ENCODE results near the gene EDDM13. TPM values are rescaled to one million over a fixed set of nuclear protein-coding genes. Genes with fewer than 3 reads are reported as not detected.

The EDDM13 gene, protein sequence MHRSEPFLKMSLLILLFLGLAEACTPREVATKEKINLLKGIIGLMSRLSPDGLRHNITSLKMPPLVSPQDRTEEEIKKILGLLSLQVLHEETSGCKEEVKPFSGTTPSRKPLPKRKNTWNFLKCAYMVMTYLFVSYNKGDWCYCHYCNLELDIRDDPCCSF
- 1 to 10 TPM; 1.5 to 3.1 (median 2.6) TPM for total RNA-seq
- total RNA-seq (2013), result 1.1 TPM

DNA sequence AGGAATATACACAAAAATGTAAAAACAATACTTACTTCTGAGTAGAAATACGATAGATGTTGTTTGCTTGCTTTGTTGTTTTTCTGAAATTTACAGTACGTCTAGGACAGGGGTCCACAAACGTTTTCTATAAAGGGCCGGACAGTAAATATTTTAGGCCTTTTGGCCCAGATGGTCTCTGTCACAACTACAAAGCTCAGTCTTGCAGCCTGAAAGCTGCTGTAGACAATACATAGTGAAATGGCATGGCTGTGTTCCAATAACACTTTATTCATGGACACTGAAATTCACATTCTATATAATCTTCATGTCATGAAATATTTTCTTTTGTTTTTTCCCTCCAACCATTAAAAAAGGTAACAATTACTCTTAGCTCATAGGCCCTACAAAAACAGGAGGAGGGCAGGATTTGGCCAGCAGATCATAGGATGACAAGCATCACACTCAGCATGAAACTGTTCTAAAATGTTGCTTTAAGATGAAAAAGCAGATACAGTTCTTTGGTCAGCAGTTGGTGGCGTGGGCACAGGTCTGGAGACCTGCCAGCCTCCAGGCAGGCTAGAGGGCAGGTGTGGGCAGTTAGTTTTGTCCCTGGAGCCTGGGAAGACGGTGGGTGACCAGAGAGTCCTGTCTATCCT lies at the start of gene EDDM13:
TSS of gene EDDM13 (plus strand) at position 588 of the 638 bp plus-strand sequence. CDS start 87 bp downstream, outside the sequence.
- Mint-ChIP-seq H3K27ac (no peak within 1 kb of the TSS), H3K9me3 (no peaks in the 10 kb centered on the region), H3K36me3 (no peaks in the 10 kb centered on the region), H3K4me3 (no peak within 1 kb of the TSS), H3K4me1 (peaks cover 12 to 25% of the 10 kb centered on the region in 2 donors), H3K27me3 (ENCODE audit: low read depth in 2 of 2) (no peaks in the 10 kb centered on the region)
- Histone ChIP-seq H3K4me3 (ENCODE audit: low read length) (no peak within 1 kb of the TSS), H3K4me1 (ENCODE audit: control insufficient read depth, insufficient read depth, low read length) (no peaks in the 10 kb centered on the region), H3K36me3 (ENCODE audit: control insufficient read depth, insufficient read depth, low read length) (no peaks in the 10 kb centered on the region), H3K27ac (ENCODE audit: low read length) (no peak within 1 kb of the TSS), H3K9me3 (ENCODE audit: control insufficient read depth, insufficient read depth, low read length) (no peaks in the 10 kb centered on the region), H3K27me3 (ENCODE audit: control insufficient read depth, insufficient read depth, low read length) (no peaks in the 10 kb centered on the region)
- ATAC-seq, result no peak
- 93% methylated on average over 6 of the region's 6 CpGs for WGBS (ENCODE audit: insufficient coverage)
- intact Hi-C loops (cut with micrococcal nuclease), result no loop called here
- no peak for DNase-seq
- TF ChIP-seq, protein P1, sequence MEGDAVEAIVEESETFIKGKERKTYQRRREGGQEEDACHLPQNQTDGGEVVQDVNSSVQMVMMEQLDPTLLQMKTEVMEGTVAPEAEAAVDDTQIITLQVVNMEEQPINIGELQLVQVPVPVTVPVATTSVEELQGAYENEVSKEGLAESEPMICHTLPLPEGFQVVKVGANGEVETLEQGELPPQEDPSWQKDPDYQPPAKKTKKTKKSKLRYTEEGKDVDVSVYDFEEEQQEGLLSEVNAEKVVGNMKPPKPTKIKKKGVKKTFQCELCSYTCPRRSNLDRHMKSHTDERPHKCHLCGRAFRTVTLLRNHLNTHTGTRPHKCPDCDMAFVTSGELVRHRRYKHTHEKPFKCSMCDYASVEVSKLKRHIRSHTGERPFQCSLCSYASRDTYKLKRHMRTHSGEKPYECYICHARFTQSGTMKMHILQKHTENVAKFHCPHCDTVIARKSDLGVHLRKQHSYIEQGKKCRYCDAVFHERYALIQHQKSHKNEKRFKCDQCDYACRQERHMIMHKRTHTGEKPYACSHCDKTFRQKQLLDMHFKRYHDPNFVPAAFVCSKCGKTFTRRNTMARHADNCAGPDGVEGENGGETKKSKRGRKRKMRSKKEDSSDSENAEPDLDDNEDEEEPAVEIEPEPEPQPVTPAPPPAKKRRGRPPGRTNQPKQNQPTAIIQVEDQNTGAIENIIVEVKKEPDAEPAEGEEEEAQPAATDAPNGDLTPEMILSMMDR (IDR thresholded peaks at IDR 0.05), result no peak

DNA sequence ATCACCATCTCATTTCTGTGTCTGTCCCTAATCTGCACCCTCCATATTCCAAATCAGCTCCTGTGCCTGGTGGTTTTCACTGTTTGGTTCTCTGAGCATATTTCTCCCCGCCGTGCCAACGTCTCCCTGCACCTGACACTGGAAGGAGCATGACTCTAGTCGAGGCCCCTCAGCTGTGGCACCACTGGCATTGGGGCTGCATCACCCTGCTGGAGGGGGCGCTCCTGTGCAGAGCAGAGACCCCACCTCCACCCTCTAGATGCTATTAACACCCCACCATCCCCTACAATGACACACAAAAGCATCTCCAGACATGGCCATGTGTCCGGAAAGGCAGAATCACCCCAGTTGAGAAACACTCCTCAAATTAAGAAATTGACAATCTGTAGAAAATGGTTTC lies 49.6 kb upstream of the EDDM13 start:
- no peaks in the 10 kb centered on the region for H3K27me3 ChIP-seq (ENCODE audit: control insufficient read depth, insufficient read depth, low read length)
- TF ChIP-seq, protein P1 (IDR thresholded peaks at IDR 0.05), result no peak
- no peaks in the 10 kb centered on the region for H3K9me3 ChIP-seq (ENCODE audit: control insufficient read depth, insufficient read depth, low read length)
- Mint-ChIP-seq H3K4me1 (peaks cover 0 to 3% of the 10 kb centered on the region in 2 donors), H3K36me3 (no peaks in the 10 kb centered on the region), H3K27ac (no peak overlapping the region), H3K9me3 (no peaks in the 10 kb centered on the region), H3K27me3 (ENCODE audit: low read depth in 2 of 2) (peaks cover 4 to 5% of the 10 kb centered on the region in 2 donors), H3K4me3 (no peak overlapping the region)
- WGBS (ENCODE audit: insufficient coverage), result 86% methylated on average over 6 of the region's 6 CpGs
- intact Hi-C loops (cut with micrococcal nuclease), result loop anchor here (1.0 kb wide), 1 partner anchor 17 kb away; no protein-coding TSS in a partner anchor
- no peak for DNase-seq
- H3K27ac ChIP-seq (ENCODE audit: low read length), result no peak overlapping the region
- H3K36me3 ChIP-seq (ENCODE audit: control insufficient read depth, insufficient read depth, low read length), result no peaks in the 10 kb centered on the region
- H3K4me3 ChIP-seq (ENCODE audit: low read length), result no peak overlapping the region
- no peaks in the 10 kb centered on the region for H3K4me1 ChIP-seq (ENCODE audit: control insufficient read depth, insufficient read depth, low read length)
- no peak for ATAC-seq

DNA sequence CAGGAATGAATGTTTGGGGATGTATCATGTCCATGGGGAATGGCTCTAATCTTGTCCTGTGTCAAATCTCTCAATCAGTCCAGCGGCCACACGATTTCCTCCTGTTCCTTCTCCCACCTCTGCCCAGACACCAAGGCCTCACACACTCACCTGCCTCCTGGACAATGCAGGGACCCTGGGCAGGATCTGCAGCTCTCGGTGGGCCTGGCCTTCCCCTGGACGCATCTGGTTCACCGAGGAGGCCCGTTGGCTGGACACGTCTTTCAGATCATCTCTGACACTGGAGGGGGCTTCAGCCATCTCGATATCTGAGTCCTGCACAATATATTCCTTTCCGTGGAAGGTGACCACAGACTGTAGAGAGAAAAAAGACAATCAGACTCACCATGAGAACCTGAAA lies 49.1 kb upstream of the EDDM13 start:
- H3K9me3 ChIP-seq (ENCODE audit: control insufficient read depth, insufficient read depth, low read length), result no peaks in the 10 kb centered on the region
- TF ChIP-seq, protein P1 (IDR thresholded peaks at IDR 0.05), result no peak
- DNase-seq (no peak), ATAC-seq (no peak)
- H3K27me3 ChIP-seq (ENCODE audit: control insufficient read depth, insufficient read depth, low read length), result no peaks in the 10 kb centered on the region
- no peaks in the 10 kb centered on the region for H3K4me1 ChIP-seq (ENCODE audit: control insufficient read depth, insufficient read depth, low read length)
- no peak overlapping the region for H3K4me3 ChIP-seq (ENCODE audit: low read length)
- Mint-ChIP-seq H3K9me3 (no peaks in the 10 kb centered on the region), H3K4me3 (no peak overlapping the region), H3K27me3 (ENCODE audit: low read depth in 2 of 2) (peaks cover 0 to 2% of the 10 kb centered on the region in 2 donors), H3K4me1 (no peaks in the 10 kb centered on the region), H3K27ac (no peak overlapping the region), H3K36me3 (no peaks in the 10 kb centered on the region)
- 96% methylated on average over 9 of the region's 9 CpGs for WGBS (ENCODE audit: insufficient coverage)
- H3K27ac ChIP-seq (ENCODE audit: low read length), result no peak overlapping the region
- H3K36me3 ChIP-seq (ENCODE audit: control insufficient read depth, insufficient read depth, low read length), result no peaks in the 10 kb centered on the region
- intact Hi-C loops (cut with micrococcal nuclease), result loop anchor here (1.0 kb wide), 1 partner anchor 17 kb away; no protein-coding TSS in a partner anchor
